Kidney (tissue), 14 donors: ENCODE data around the gene BTG2. TPM values are rescaled to one million over a fixed set of nuclear protein-coding genes. Genes with fewer than 3 reads are reported as not detected.

Source experiments
- DNase-seq, 5 donors: peaks; one replicate each; pipeline ENCODE4 v3.0.0-alpha.2; 2013 to 2020
- FAIRE-seq: peaks from 2 replicates; lab custom pipeline; 2012; peaks lifted over from hg19 to GRCh38; lab: Jason Lieb, UNC
- H3K27ac ChIP-seq, 2 donors: one replicate each; pipeline ENCODE4 v1.7.0; 2013; ENCODE audit warnings: low read depth in 2 of 2, low read length in 2 of 2, inconsistent platforms in 1 of 2
- H3K27me3 ChIP-seq: one replicate; pipeline ENCODE4 v1.7.1; 2013; ENCODE audit warnings: low read length, inconsistent platforms; ENCODE audit not compliant: control insufficient read depth, insufficient read depth
- H3K36me3 ChIP-seq, 3 donors: one replicate each; pipeline versions ENCODE4 v1.7.0 to v1.7.1; 2013; ENCODE audit warnings: low read length in 3 of 3, control low read depth in 1 of 3, inconsistent platforms in 1 of 3; ENCODE audit not compliant: insufficient read depth in 3 of 3, control insufficient read depth in 2 of 3
- H3K4me1 ChIP-seq, 3 donors: one replicate each; pipeline versions ENCODE4 v1.7.0 to v1.7.1; 2013; ENCODE audit warnings: low read length in 3 of 3, inconsistent platforms in 1 of 3, low read depth in 1 of 3; ENCODE audit not compliant: control insufficient read depth in 2 of 3, insufficient read depth in 2 of 3
- H3K4me3 ChIP-seq, 3 donors: one replicate each; pipeline versions ENCODE4 v1.7.0 to v1.8.1; 2013; ENCODE audit warnings: low read length in 3 of 3, control low read depth in 1 of 3, inconsistent platforms in 1 of 3
- H3K9ac ChIP-seq, 3 donors: one replicate each; pipeline versions ENCODE4 v1.7.0 to v1.7.1; 2013; ENCODE audit warnings: low read length in 3 of 3, control low read depth in 1 of 3, inconsistent platforms in 1 of 3
- H3K9me3 ChIP-seq, 3 donors: one replicate each; pipeline versions ENCODE4 v1.7.0 to v1.7.1; 2013; ENCODE audit warnings: low read length in 3 of 3, control low read depth in 1 of 3, inconsistent platforms in 1 of 3; ENCODE audit not compliant: control insufficient read depth in 2 of 3, insufficient read depth in 1 of 3
- CTCF ChIP-seq: IDR thresholded peaks from 3 replicates; pipeline ENCODE4 v1.5.1; 2012; ENCODE audit warnings: mild to moderate bottlenecking, moderate library complexity, borderline replicate concordance; ENCODE audit not compliant: insufficient read depth; ENCODE audit errors: extremely low read depth
- intact Hi-C: fragments of 100-400 bp; cut with DNase I; formaldehyde crosslinking; loops from one replicate; pipeline ENCODE4 v1.11.1; 2022
- polyA plus RNA-seq: library from polyadenylated mRNA; stranded (reverse); fragments of 350-450 nt; fragmentation: Illumina TruSeq; extraction: RNeasy Lipid Tissue Mini Kit (QIAGEN cat#74804); gene quantifications from one replicate; pipeline ENCODE4 v1.2.3, GENCODE V29; 2014; ENCODE audit warnings: low read depth, low replicate concordance; ENCODE audit not compliant: insufficient read depth
- total RNA-seq: library from RNA; stranded (reverse); fragmentation: NEBNext Ultra II Directional; extraction: Animal tissue kit (Norgen Biotek cat#: 25700); gene quantifications from one replicate; pipeline ENCODE4 v1.2.1, GENCODE V29; 2021
- donor health status: control.
- donor health status: control.
- donor health status: control.
- donor health status: control.
- donor health status: control.
- donor health status: DM: yes; HTN: yes; CAD: no.
- donor health status: Normal renal cell carcinoma (clear cell type).

Gene BTG2
- total and polyA plus RNA-seq, 2 donors from 2014 or later = 59.9 to 156 TPM

GRCh38 chr1:203274603-203275381 is 30.5 kb upstream of the BTG2 start:
- DNase-seq = peak in 2 of 5 donors; percentile 11 to 55
- FAIRE-seq = no peak
- Histone ChIP-seq H3K27ac (peak overlapping the region in 1 of 2 donors; percentile 49), H3K4me1 (peaks cover 5 to 28% (median 9%) of the 10 kb centered on the region in 3 donors), H3K27me3 (no peaks in the 10 kb centered on the region), H3K9ac (no peak overlapping the region), H3K36me3 (no peaks in the 10 kb centered on the region), H3K9me3 (no peaks in the 10 kb centered on the region), H3K4me3 (no peak overlapping the region)
- TF ChIP-seq CTCF = no peak
- intact Hi-C loops = loop anchor here (5.0 to 10.0 kb wide), 2 partner anchors 58 to 220 kb away; partner anchors contain the start of gene OPTC

GRCh38 chr1:203275656-203276272 is 29.6 kb upstream of the BTG2 start:
- H3K27me3 ChIP-seq = no peaks in the 10 kb centered on the region
- no peaks in the 10 kb centered on the region for H3K36me3 ChIP-seq
- no peak overlapping the region for H3K4me3 ChIP-seq
- no peak for FAIRE-seq
- no peak overlapping the region for H3K27ac ChIP-seq
- no peaks in the 10 kb centered on the region for H3K9me3 ChIP-seq
- intact Hi-C loops = loop anchor here (10.0 kb wide), 1 partner anchor 219 kb away; the partner anchor contains the start of gene OPTC
- peaks cover 5 to 28% (median 9%) of the 10 kb centered on the region in 3 donors for H3K4me1 ChIP-seq
- H3K9ac ChIP-seq = no peak overlapping the region
- peak in 2 of 5 donors; percentile 8 to 33 for DNase-seq
- no peak for TF ChIP-seq CTCF

- peak in 1 of 5 donors; percentile 44 for DNase-seq
- no peak for FAIRE-seq
These were observed 28.9 kb upstream of the BTG2 start for GRCh38 chr1:203276408-203276807.

More at GRCh38 chr1:203276408-203276807, 28.9 kb upstream of the BTG2 start:
- H3K9me3 ChIP-seq = no peaks in the 10 kb centered on the region
- H3K27ac ChIP-seq = no peak overlapping the region
- intact Hi-C loops = loop anchor here (10.0 kb wide), 1 partner anchor 218 kb away; the partner anchor contains the start of gene OPTC
- H3K36me3 ChIP-seq = no peaks in the 10 kb centered on the region
- TF ChIP-seq CTCF = no peak
- H3K4me3 ChIP-seq = no peak overlapping the region
- no peaks in the 10 kb centered on the region for H3K27me3 ChIP-seq
- peaks cover 5 to 26% (median 9%) of the 10 kb centered on the region in 3 donors for H3K4me1 ChIP-seq
- H3K9ac ChIP-seq = no peak overlapping the region
